HG02610 (cell line): ENCODE data around the gene BBS9.
A peak's percentile ranks its signal among the peaks of the same experiment; 100 is the strongest.
"Not testable (repeated sequence)": the region's sequence is repeated elsewhere in the genome, so short reads cannot be mapped to it uniquely, and the experiment has no call there.

Experiments
- ATAC-seq: cut with Tn5 transposase; IDR thresholded peaks from one replicate; pipeline ENCODE4 v1.9.1; 2021; ENCODE audit warnings: mild to moderate bottlenecking, moderate library complexity; ENCODE audit not compliant: unreplicated experiment

Gene BBS9

GRCh38 chr7:33423646-33424020, 294.3 kb downstream of the BBS9 start:
- peak; percentile 92 for ATAC-seq

DNA sequence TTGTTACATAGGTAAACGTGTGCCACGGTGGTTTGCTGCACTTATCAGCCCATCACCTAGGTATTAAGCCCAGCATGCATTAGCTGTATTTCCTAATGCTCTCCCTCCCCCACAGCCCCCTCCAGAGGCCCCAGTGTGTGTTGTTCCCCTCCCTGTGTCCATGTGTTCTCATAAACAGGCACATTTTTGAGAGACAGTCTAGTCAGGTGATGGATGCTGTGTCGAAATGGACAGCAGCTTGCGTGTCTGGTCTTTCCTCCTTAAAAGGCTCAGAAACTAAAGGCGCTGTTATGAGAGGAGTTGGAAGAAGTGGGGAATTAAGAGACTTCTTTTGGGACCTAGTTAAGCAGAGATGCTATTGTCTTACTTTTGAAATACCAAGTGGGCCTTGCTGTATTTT, 296.0 kb downstream of the BBS9 start:
- no peak for ATAC-seq

GRCh38 chr7:33425929-33426678, 296.7 kb downstream of the BBS9 start:
- no peak for ATAC-seq

DNA sequence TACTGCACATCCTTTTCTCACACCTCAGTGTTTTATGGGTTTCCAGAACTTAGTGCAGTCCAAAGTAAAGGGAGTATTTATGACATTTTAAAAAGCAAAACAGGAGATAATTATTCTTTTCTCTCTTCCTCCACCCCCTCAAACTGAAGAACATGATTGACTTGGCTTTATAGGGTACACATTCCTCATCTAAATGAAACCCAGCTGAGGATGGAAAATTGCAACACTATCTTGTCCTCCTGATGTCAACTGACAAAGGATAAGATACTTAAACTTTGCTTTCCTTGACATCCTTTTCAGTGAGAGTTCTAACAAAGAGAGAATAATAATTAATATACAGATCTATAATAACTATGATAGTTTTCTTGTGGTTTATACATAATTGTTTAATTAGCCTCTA, 299.1 kb downstream of the BBS9 start:
- no peak for ATAC-seq

- ATAC-seq, result no peak
These were observed 302.2 kb downstream of the BBS9 start for GRCh38 chr7:33431543-33431942.

DNA sequence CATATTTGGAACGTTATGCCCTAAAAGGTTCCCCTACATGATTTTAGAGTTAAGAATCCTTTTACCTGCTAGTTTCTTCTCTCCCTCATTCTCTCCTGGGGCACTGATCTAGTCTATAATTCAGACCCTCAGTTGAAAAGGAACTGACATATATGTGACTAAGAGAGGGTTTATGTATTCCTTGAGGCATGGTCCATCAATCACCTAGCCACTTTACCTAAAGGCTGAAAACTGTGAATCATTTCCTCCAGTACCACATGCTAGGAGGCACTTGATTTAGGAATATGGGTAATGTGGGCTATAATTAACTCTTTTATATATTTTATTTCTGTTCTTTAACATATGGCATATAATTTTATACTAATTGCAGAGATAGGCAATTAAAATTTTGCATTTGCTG, 303.5 kb downstream of the BBS9 start:
- ATAC-seq, result no peak

DNA sequence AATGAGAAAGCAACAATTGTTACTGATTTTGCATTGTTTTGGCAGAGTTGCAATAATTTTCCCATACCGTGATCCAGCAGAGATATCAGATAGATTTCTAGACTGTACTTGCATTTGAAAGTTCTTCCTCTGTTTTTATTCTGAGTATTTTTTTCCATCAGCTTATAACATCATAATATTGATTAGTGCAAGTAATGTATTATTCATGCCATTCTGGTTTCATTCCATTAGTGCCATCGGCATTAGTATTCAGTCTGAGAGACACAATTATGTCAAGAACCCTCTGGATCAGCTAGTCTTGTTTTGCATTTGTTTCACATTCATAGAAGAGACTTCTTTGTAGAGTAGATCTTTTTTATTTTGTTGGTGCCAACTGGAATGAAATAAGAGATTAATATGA, 304.0 kb downstream of the BBS9 start:
- ATAC-seq, result no peak

- no peak for ATAC-seq
These were observed 315.1 kb downstream of the BBS9 start for GRCh38 chr7:33444511-33444910.

- ATAC-seq, result no peak
These were observed 317.2 kb downstream of the BBS9 start for GRCh38 chr7:33446551-33446950.

GRCh38 chr7:33448035-33448434, 318.7 kb downstream of the BBS9 start:
- no peak for ATAC-seq

DNA sequence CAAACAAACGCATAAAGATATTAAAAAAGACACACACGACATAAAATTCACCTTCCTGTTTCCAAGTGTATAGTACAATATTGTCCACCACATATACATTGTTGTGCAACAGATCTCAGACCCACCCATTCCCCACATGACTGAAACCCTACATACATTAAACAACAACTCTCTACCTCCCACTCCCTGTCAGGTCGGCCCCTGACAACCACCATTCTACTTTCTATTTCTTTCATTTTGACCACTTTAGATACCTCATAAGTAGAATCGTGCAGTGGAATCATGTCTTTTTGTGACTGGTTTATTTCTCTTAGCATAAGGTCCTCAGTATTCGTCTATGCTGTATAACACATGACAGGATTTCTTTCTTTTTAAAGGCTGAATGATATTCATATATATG, 320.5 kb downstream of the BBS9 start:
- no peak for ATAC-seq

GRCh38 chr7:33452805-33453502, 323.6 kb downstream of the BBS9 start:
- no peak for ATAC-seq

DNA sequence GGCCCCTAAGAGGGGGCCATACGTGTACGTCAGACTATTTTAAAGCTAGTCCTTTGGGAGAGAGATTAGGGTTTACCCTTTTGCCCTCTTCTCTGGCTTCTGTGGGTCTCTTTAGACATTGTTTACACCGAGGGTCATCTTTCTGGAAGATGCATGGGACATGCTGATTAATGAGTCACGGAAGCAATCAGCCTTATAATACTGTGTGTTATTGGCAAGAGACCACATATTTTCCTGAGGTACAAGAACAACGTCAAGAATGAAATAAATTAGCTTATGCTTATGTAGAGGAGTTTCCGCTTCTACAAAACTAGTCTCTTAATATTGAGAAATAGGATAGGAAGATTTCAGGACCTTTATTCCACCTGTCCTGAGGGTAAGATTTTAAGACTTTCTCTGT, 327.7 kb downstream of the BBS9 start:
- ATAC-seq, result no peak

- no peak for ATAC-seq
These were observed 329.2 kb downstream of the BBS9 start for GRCh38 chr7:33458581-33458980.

GRCh38 chr7:33459340-33459751, 330.0 kb downstream of the BBS9 start:
- ATAC-seq, result no peak

- no peak for ATAC-seq
These were observed 333.8 kb downstream of the BBS9 start for GRCh38 chr7:33463131-33463530.

GRCh38 chr7:33466203-33466602, 336.8 kb downstream of the BBS9 start:
- ATAC-seq, result no peak

DNA sequence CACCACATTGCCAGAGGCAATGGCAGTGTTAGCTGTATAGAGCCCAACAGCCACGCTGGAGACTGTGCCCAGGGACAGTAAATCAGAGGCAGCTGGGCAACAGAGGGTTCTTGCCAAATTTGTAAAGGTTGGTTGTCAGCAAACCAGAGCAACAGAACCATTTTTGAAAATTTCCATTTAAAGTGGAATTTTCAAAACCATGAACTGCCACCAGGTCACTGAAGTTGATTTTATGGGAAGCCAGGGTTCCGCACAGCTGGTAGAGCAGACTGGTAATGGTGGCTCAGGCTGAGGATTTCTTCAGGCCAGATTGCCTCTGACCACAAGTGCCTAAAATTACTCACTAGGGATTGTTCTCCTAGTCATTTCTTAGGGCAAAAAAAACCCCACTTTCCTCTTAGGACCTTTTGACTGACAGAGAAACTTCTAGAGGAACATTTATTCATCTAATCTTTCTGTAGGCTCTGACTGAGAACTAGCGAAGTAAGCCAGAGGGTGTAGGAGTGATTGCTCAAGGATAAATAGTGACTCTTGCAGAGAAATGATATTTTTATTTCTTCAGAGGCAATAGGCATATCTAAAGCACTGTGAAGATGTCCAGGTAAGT, 342.4 kb downstream of the BBS9 start:
- ATAC-seq, result peak; percentile 92

DNA sequence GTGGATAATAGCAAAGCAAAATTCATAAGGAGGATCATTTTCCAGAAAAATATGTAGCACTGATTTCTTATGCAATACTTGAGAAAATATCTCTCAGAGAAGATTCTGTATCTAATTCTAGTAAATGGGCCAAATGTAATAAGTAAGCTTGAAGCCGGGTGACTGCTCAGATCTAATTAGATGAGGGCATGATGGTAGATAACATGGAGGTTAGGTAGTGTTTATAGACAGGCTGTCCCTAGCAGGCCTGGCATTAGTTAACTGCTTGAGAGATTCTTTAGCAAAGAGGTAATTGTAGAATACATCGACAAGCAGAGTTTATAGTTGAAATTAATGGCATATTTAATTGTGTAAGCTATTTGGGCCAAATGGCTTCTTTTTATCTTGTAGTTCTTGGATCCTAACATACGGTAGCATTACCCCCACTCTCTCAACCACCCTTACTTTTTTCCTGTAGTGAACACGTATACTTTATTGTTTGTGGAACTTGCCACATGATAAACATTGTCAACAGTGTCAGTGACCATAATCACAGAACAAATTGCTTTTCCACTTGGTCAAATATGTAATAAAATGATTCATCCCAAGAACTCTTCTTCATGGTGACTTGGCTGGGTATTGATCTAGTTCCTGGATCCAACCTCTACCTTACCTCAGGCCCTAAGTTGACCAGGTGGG, 343.1 kb downstream of the BBS9 start:
- no peak for ATAC-seq

DNA sequence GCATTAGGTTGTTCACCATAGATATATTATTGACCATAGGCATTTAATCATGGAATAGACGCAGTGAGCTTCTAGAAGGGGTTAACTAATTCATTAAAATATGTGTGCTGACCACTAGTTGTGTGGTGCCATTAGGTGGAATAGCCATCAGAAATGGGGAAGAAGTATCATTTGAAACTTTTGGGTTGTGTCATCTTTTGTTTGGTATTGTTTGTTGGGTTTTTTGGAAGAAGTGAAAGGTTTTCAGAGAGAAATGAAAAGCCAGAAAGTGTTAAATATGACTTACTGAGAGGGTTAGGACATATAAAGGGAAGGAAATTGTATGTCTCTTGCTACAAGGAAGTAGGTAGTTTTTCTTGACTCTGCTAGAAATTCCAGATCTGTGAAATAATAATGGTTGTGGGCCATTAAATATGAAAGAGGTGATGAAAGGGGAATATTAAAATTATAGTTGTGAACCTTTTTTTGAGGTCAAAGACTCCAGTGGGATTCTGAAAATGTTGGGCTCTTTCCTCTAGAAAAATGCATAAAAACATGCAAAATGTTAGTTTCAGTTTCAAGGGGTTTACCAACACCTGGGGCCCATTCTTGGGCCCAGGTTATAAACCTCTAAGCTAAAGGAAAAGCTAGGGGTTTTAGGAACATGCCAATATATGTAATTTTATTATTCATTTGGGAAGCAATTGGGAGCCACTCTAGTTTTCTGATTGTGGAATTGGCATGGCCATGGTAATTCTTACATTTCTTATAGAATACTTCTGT, 348.5 kb downstream of the BBS9 start:
- no peak for ATAC-seq

- not testable (repeated sequence) for ATAC-seq
These were observed 355.1 kb downstream of the BBS9 start for GRCh38 chr7:33484476-33484875.
